A673 (cell line): ENCODE data around the gene EIF1. TPM values are rescaled to one million over a fixed set of nuclear protein-coding genes. Genes with fewer than 3 reads are reported as not detected.

Experiments
- BruUV-seq: library from RNA; stranded (reverse); fragments of 400-500 nt; replicated peaks from 2 replicates; lab custom pipeline; 2021; lab: Mats Ljungman, UMichigan
- CTCF ChIA-PET: fragments of 300-600 bp; sonication (Branson Sonifier 250); formaldehyde crosslinking; loops from one replicate; lab custom pipeline; 2022; ENCODE audit warnings: antibody characterized with exemption; lab: Charles Lee
- POLR2A ChIA-PET: fragments of 300-600 bp; sonication (Branson Sonifier 250); formaldehyde crosslinking; loops from one replicate; lab custom pipeline; 2022; ENCODE audit warnings: antibody characterized with exemption; ENCODE audit not compliant: low non-redundant PET; lab: Charles Lee
- DNase-seq: peaks from one replicate; pipeline ENCODE4 v3.0.0-alpha.2; 2015; ENCODE audit warnings: low spot score
- H3K27ac ChIP-seq: fragments of 200-600 bp; sonication (generic); 2 replicates; pipeline ENCODE4 v1.5.1; 2016; ENCODE audit warnings: mixed run types, low read depth, mild to moderate bottlenecking, mixed read lengths, antibody characterized with exemption, low read length; ENCODE audit not compliant: poor library complexity, severe bottlenecking
- H3K27me3 ChIP-seq: fragments of 200-600 bp; sonication (generic); replicated peaks from 2 replicates; pipeline ENCODE4 v1.6.1; 2017; ENCODE audit warnings: mixed run types, low read depth, mild to moderate bottlenecking, mixed read lengths, antibody characterized with exemption, low read length; ENCODE audit not compliant: insufficient read depth, poor library complexity
- H3K36me3 ChIP-seq: fragments of 200-600 bp; sonication (generic); 2 replicates; pipeline ENCODE4 v1.6.1; 2016; ENCODE audit warnings: mixed run types, mild to moderate bottlenecking, mixed read lengths, antibody characterized with exemption, low read length; ENCODE audit not compliant: insufficient read depth, poor library complexity, severe bottlenecking
- H3K4me1 ChIP-seq: fragments of 200-600 bp; sonication (generic); 2 replicates; pipeline ENCODE4 v1.6.1; 2017; ENCODE audit warnings: mixed run types, mild to moderate bottlenecking, mixed read lengths, antibody characterized with exemption, low read length; ENCODE audit not compliant: insufficient read depth, poor library complexity, severe bottlenecking
- H3K4me3 ChIP-seq: fragments of 200-600 bp; sonication (generic); 2 replicates; pipeline ENCODE4 v1.5.1; 2016; ENCODE audit warnings: low read depth, mixed run types, mild to moderate bottlenecking, mixed read lengths, low read length; ENCODE audit not compliant: poor library complexity, severe bottlenecking
- H3K9me3 ChIP-seq: fragments of 200-600 bp; sonication (generic); 2 replicates; pipeline ENCODE4 v1.6.1; 2016; ENCODE audit warnings: mixed run types, low read depth, mild to moderate bottlenecking, mixed read lengths, antibody characterized with exemption, low read length; ENCODE audit not compliant: poor library complexity, severe bottlenecking
- EZH2 ChIP-seq: fragments of 200-600 bp; sonication (generic); IDR thresholded peaks from 2 replicates; pipeline ENCODE4 v1.6.1; 2017; ENCODE audit warnings: borderline replicate concordance, low read depth, mild to moderate bottlenecking, mixed read lengths, antibody characterized with exemption, low read length; ENCODE audit not compliant: poor library complexity, severe bottlenecking
- intact Hi-C: fragments of 100-400 bp; cut with micrococcal nuclease; formaldehyde crosslinking; loops from one replicate; pipeline ENCODE4 v1.10.0; 2022; ENCODE audit not compliant: unreplicated experiment
- total RNA-seq: library from RNA; stranded (reverse); gene quantifications from 2 replicates; pipeline ENCODE4 v1.2.3, GENCODE V29; 2021
- TF ChIP-seq, protein P1 (sequence below): fragments of 300-800, 200-600 bp; sonication (generic); conservative IDR thresholded peaks from 2 replicates; pipeline ENCODE4 v1.5.1; 2017; ENCODE audit warnings: low read depth, mild to moderate bottlenecking, antibody characterized with exemption, low read length, moderate library complexity, mixed read lengths

Gene EIF1
- total RNA-seq, 1 experiment from 2014 or later = 524 TPM

DNA sequence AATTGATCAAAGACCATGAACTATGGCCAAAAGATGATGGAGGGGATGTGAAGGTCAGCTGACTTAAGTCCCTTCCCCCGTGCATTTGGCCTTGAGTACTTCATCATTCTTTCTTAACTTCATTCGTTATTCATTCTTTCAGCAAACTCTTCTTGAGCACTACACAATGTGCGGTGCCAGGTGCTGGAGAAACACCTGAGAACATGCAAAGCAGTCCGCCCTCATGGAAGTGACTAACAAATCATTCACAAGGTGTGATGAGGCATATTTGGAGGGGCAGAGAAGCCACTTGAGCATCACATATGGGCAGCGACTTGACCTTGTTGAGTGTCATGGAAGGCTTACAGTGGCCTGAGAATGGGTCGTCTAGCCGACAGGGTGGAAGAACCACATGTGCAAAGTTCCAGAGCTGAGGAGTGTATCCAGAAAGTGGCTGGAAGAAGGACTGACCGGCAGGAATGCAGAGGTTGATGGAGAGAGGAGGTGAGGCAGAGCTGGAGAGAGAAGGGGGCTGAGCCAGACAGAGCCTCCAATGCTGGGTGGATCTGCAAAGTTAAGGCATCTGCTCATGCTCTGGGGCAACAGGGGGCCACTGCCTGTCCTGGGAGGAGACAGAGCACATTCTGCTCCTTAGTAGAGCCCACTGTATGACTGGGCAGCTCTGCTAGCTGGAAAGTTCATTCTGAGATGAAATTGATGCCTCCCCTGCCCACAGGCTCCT lies 25.1 kb upstream of the EIF1 start:
- no peaks in the 10 kb centered on the region for H3K27me3 ChIP-seq
- H3K36me3 ChIP-seq = no peaks in the 10 kb centered on the region
- H3K4me3 ChIP-seq = no peak overlapping the region
- H3K9me3 ChIP-seq = no peaks in the 10 kb centered on the region
- ChIA-PET POLR2A (no interaction called here), CTCF (interaction anchor here (0.6 to 1.6 kb wide), 6 partner anchors 14 to 167 kb away, joined by 3 to 34 read pairs (median 6); no protein-coding TSS in a partner anchor)
- TF ChIP-seq, protein P1, sequence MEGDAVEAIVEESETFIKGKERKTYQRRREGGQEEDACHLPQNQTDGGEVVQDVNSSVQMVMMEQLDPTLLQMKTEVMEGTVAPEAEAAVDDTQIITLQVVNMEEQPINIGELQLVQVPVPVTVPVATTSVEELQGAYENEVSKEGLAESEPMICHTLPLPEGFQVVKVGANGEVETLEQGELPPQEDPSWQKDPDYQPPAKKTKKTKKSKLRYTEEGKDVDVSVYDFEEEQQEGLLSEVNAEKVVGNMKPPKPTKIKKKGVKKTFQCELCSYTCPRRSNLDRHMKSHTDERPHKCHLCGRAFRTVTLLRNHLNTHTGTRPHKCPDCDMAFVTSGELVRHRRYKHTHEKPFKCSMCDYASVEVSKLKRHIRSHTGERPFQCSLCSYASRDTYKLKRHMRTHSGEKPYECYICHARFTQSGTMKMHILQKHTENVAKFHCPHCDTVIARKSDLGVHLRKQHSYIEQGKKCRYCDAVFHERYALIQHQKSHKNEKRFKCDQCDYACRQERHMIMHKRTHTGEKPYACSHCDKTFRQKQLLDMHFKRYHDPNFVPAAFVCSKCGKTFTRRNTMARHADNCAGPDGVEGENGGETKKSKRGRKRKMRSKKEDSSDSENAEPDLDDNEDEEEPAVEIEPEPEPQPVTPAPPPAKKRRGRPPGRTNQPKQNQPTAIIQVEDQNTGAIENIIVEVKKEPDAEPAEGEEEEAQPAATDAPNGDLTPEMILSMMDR = no peak
- TF ChIP-seq EZH2 = no peak
- no TSS peak for BruUV-seq
- H3K4me1 ChIP-seq = peaks cover 5% of the 10 kb centered on the region
- no peak overlapping the region for H3K27ac ChIP-seq
- no peak for DNase-seq
- intact Hi-C loops = loop anchor here (2.0 to 5.0 kb wide), 2 partner anchors 755 to 806 kb away; no protein-coding TSS in a partner anchor

DNA sequence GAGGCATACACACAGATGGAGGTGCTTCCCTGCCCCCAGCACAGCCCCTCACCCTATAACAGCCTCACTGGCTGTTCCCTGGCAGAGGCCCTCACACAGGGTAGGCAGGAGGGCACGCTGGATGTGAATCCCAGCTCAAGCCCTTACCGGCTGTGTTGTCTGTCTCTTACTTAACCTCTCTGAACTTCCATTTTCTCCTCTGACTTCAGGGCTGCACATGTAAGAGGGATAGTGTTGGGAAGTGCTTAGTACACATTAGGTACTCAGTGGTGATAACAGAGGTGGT lies 24.6 kb upstream of the EIF1 start:
- no peak overlapping the region for H3K4me3 ChIP-seq
- no peaks in the 10 kb centered on the region for H3K36me3 ChIP-seq
- no peaks in the 10 kb centered on the region for H3K27me3 ChIP-seq
- ChIA-PET CTCF (interaction anchor here (0.7 to 2.8 kb wide), 3 partner anchors 15 to 115 kb away, joined by 3 to 14 read pairs (median 6); no protein-coding TSS in a partner anchor), POLR2A (no interaction called here)
- no peak overlapping the region for H3K27ac ChIP-seq
- DNase-seq = no peak
- H3K4me1 ChIP-seq = peaks cover 5% of the 10 kb centered on the region
- no peak for TF ChIP-seq EZH2
- TF ChIP-seq, protein P1 = no peak
- BruUV-seq = no TSS peak
- intact Hi-C loops = loop anchor here (5.0 kb wide), 1 partner anchor 807 kb away; no protein-coding TSS in a partner anchor
- no peaks in the 10 kb centered on the region for H3K9me3 ChIP-seq

DNA sequence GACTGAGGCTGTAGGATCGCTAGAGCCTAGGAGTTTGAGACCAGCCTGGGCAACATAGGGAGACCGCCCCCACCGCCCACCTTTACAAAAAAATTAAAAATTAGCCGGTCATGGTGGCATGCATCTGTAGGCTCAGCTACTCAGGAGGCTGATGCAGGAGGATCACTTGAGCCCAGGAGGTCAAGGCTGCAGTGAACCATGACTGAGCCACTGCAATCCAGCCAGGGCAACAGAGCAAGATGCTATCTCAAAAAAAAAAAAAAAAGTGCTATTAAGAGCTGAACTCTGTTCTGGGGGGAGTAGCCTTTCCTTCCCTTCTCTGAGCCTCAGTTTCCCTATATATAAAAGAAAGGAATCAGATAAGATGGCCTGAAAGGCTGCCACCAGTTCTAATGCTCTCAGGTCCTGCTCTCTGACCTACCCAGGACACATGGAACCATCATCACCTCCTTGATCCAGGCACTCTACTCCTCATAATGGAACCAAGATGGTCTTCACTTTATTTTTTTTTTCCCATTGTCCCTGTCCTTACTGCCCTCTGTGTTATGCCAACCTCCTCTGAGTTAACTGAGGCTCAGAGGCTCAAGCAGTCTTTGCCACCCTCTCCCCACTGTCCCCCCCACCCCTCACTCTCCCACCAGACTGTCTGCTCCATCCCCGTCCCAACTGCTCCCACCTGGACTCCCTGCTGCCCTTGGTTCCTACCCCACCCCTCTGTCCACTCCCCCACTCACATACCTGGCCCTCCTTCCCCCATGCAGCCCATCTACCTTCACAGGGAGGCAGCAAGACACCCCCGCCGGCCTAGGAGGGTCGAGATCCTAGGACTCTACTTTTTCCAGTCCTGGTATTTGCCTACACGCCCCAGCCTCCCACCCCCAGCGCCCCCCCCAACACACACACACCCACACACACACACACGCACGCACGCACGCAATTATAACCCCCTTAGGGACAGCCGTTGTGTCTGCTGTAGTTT lies 23.8 kb upstream of the EIF1 start:
- ChIA-PET POLR2A (no interaction called here), CTCF (interaction anchor here (1.0 to 2.8 kb wide), 5 partner anchors 16 to 861 kb away, joined by 3 to 14 read pairs (median 6); no protein-coding TSS in a partner anchor)
- H3K4me1 ChIP-seq = peaks cover 5% of the 10 kb centered on the region
- H3K27me3 ChIP-seq = no peaks in the 10 kb centered on the region
- BruUV-seq = no TSS peak
- H3K36me3 ChIP-seq = no peaks in the 10 kb centered on the region
- no peak for DNase-seq
- H3K9me3 ChIP-seq = no peaks in the 10 kb centered on the region
- TF ChIP-seq, protein P1 = no peak
- TF ChIP-seq EZH2 = no peak
- intact Hi-C loops = loop anchor here (5.0 kb wide), 2 partner anchors 518 to 808 kb away; partner anchors contain the start of gene KRTAP4-5
- H3K4me3 ChIP-seq = peak overlapping the region; percentile 43
- H3K27ac ChIP-seq = no peak overlapping the region
